ENCODE results near the gene CDAN1.

DNA sequence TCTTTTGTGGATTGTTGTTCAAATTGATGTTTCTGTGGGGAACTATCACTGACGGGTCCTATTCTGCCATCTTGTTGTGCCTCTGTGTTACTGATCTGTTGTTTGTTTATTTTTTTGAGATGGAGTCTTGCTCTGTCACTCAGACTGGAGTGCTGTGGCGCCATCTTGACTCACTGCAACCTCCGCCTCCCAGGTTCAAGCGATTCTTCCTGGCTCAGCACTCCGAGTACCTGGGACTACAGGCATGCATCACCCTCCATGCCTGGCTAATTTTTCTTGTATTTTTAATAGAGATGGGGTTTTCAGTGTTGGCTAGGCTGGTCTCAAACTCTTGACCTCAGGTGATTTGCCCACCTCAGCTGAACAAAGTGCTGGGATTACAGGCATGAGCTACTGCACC, 31.6 kb downstream of the CDAN1 start:
- TF ChIP-seq, protein P1, sequence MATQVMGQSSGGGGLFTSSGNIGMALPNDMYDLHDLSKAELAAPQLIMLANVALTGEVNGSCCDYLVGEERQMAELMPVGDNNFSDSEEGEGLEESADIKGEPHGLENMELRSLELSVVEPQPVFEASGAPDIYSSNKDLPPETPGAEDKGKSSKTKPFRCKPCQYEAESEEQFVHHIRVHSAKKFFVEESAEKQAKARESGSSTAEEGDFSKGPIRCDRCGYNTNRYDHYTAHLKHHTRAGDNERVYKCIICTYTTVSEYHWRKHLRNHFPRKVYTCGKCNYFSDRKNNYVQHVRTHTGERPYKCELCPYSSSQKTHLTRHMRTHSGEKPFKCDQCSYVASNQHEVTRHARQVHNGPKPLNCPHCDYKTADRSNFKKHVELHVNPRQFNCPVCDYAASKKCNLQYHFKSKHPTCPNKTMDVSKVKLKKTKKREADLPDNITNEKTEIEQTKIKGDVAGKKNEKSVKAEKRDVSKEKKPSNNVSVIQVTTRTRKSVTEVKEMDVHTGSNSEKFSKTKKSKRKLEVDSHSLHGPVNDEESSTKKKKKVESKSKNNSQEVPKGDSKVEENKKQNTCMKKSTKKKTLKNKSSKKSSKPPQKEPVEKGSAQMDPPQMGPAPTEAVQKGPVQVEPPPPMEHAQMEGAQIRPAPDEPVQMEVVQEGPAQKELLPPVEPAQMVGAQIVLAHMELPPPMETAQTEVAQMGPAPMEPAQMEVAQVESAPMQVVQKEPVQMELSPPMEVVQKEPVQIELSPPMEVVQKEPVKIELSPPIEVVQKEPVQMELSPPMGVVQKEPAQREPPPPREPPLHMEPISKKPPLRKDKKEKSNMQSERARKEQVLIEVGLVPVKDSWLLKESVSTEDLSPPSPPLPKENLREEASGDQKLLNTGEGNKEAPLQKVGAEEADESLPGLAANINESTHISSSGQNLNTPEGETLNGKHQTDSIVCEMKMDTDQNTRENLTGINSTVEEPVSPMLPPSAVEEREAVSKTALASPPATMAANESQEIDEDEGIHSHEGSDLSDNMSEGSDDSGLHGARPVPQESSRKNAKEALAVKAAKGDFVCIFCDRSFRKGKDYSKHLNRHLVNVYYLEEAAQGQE (IDR thresholded peaks at IDR 0.05) = no peak
- TF ChIP-seq, protein P2, sequence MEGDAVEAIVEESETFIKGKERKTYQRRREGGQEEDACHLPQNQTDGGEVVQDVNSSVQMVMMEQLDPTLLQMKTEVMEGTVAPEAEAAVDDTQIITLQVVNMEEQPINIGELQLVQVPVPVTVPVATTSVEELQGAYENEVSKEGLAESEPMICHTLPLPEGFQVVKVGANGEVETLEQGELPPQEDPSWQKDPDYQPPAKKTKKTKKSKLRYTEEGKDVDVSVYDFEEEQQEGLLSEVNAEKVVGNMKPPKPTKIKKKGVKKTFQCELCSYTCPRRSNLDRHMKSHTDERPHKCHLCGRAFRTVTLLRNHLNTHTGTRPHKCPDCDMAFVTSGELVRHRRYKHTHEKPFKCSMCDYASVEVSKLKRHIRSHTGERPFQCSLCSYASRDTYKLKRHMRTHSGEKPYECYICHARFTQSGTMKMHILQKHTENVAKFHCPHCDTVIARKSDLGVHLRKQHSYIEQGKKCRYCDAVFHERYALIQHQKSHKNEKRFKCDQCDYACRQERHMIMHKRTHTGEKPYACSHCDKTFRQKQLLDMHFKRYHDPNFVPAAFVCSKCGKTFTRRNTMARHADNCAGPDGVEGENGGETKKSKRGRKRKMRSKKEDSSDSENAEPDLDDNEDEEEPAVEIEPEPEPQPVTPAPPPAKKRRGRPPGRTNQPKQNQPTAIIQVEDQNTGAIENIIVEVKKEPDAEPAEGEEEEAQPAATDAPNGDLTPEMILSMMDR (IDR thresholded peaks at IDR 0.05; ENCODE audit: low read depth, low read length, missing input control) = no peak
- TF ChIP-seq JUND (IDR thresholded peaks at IDR 0.05) = no peak
- TF ChIP-seq, protein P3, sequence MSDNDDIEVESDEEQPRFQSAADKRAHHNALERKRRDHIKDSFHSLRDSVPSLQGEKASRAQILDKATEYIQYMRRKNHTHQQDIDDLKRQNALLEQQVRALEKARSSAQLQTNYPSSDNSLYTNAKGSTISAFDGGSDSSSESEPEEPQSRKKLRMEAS (IDR thresholded peaks at IDR 0.05) = no peak
- TF ChIP-seq EGR1 (IDR thresholded peaks at IDR 0.05; ENCODE audit: low read depth in 2 of 2) = no peak
- TF ChIP-seq RAD21 (IDR thresholded peaks at IDR 0.05) = no peak
- no peak for TF ChIP-seq TAF1 (conservative IDR thresholded peaks at IDR 0.05)
- TF ChIP-seq GABPA (IDR thresholded peaks at IDR 0.05 in 1 of 2, conservative IDR thresholded peaks at IDR 0.05 in 1 of 2) = no peak
- no peak for TF ChIP-seq FOXA1 (IDR thresholded peaks at IDR 0.05)

Measured in liver (tissue), 3 donors.